Medulla oblongata (tissue), 1 donor: ENCODE measurements around the gene ADORA2A.

Source experiments
- DNase-seq: peaks from one replicate; pipeline ENCODE4 v3.0.0-alpha.2; 2015; ENCODE audit errors: extremely low spot score

The ADORA2A gene

DNA sequence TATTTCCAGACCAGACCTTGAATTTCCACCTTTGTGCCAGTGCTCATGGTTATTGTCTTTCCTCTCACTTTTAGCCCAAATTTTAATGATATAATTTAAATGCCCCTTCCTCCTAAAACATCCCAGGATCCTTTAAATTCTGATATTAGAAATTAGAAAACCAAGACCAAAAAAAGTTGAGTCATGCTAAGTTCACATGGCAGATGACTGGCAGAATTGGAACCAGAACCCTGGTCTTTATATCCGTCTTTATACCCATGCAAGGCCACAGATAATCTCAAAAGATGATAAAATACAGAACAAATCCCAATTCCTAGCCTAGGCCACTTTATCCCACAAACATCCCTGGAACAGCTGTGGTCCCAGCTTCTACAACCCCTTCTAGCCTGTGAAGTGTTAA, 26.5 kb downstream of the ADORA2A start:
- no peak for DNase-seq

DNA sequence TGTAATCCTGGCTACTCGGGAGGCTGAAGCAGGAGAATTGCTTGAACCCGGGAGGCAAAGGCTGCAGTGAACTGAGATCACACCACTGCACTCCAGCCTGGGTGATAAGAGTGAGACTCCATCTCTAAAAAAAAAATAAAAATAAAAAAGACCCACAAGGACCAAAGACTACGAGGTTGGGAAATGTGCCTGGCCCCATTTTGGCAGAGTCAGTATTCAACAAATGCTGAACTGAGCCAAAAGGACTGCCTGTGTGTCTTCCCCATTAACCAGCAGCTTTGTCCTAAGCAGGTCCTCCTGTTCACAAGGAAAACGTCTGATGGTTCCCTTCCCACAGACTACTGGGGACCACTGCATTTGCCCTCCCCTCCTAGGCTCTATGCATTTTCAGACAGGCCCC, 27.6 kb downstream of the ADORA2A start:
- no peak for DNase-seq

DNA sequence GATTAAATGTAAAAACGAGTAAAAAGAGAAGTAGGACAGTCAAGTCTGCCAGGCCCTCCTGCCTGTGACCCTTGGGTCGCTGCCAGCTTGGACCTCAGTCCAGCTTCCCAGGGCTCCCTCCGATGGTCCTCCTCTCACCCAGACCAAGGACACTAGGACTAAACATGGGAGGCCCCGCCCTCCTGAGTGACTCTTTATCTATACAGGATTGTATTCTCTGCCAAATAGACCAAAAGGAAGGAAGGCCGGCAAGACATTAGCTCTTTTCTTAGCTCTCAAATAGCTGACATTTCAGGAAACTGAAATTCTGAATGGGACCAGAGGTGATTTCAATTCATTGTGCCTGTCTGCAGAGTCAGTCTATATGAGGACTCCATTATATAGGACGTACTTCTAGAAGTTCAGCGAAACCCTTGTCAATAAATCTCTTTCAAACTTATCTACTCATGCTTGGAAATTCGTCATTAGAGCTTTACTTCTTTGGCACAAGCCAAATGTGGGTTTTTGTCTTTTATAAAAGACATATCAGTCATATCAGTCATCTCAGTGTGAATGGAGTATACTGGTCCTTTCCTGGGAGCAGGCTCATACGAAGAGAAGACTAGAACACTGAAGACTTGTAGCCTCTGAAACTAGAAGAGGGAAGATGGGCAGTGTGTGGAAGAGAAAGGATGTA, 28.5 kb downstream of the ADORA2A start:
- DNase-seq: no peak

DNA sequence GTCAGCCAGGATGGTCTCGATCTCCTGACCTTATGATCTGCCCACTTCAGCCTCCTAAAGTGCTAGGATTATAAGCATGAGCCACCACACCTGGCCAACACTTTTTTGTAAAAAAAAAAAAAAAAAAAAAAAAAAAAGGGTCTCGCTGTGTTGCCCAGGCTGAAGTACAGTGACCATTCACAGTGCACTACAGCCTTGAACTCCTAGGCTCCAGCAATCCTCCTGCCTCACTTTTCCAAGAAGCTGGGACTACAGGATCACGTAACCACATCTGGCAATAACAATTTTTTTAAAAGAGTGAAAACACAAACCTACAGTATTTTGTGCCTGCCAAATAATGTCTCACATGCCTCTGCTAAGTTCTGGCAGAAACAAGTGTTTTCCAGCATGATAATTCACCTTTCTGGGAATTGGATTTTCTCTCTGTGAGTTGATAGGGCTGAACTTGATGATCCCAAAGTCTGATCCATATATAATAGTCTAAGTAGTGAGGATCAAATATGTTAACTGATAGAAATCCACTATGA, 30.6 kb downstream of the ADORA2A start:
- no peak for DNase-seq

- DNase-seq: no peak
These were observed 32.5 kb downstream of the ADORA2A start for GRCh38 chr22:24459911-24460310.

DNA sequence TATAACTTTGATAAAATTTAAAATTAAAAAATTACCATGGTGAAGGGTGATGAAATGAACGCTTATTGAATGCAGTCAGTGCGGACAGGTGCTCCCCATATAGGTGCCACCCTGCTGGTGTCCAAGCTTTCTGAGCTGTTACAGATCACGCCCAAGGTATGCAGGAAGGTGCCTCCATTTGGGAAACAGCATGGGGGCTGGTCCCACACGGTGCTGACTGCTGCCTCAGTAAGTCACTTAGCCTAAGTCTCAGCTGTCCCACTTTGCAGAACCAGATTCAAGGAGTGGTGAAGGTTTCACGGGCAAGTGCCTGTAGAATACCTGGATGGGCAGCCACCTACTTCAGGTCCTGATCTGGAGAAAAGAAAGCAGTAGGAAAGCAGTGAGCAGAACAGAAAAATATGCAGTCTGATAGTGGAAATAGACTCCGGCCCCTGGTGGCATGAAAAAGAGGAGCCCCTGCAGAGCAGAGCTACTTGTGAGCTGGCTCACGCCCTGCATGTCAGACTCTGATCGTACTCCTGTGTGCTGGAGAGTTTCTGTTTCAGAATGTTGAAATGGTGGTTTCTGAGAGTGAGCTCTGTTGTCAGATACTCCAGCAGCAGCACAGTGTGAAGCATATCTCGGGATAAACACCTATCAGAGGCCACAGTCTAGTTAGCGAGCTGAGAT, 33.2 kb downstream of the ADORA2A start:
- no peak for DNase-seq

- DNase-seq: no peak
These were observed 35.8 kb downstream of the ADORA2A start for GRCh38 chr22:24463071-24463760.

- DNase-seq: no peak
These were observed 38.2 kb downstream of the ADORA2A start for GRCh38 chr22:24465566-24465965.

- no peak for DNase-seq
These were observed 38.6 kb downstream of the ADORA2A start for GRCh38 chr22:24465975-24466374.

DNA sequence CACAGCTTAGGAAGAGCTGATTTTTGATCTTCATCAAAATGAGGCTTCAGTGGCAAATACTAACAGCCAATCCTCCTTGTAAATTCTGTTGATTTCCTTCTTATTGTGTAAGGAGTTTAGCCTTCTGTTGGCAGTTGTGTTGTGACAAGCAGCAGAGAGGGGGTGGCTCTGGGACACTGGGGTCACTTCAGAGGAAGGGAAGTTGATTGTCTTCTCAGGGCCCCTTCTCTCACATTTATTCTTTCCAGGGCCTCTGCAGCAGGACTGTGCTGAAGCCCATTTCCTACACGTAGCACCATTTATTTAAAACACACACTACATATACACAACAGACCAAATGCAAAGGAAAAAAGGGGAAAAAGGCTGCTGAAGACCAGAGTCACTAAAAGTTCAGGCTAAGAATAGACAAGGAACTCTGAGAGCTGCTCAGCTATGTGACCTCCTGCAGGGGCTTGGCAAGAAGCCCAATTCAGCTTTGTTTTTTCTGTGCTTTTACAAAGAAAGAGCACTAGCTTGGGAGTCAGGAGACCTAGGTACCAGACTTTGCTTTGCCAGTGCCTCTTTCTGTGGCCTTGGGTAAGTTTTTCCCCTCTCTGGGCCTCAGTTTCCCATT, 39.4 kb downstream of the ADORA2A start:
- peak; percentile 64 for DNase-seq

- no peak for DNase-seq
These were observed 39.9 kb downstream of the ADORA2A start for GRCh38 chr22:24467340-24467739.

DNA sequence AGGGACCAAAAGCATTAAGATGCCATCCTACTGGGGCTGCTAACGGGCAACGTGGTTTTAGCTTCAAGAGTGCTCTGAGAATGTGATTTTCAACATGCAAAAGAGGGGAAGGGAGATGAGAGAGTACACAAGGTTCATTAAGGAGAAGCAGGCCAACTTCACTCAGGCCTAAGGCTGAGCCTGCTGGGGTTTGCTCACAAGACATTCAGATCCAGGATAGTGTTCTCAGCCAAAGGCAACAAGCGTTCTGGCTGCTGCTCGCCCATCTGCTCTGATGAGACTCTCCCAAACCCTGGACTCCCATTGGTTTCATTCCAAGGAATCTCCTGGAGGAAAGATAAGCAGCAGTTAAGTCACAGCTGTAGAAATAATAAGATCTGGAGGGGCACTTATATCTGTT, 44.2 kb downstream of the ADORA2A start:
- peak; percentile 21 for DNase-seq

DNA sequence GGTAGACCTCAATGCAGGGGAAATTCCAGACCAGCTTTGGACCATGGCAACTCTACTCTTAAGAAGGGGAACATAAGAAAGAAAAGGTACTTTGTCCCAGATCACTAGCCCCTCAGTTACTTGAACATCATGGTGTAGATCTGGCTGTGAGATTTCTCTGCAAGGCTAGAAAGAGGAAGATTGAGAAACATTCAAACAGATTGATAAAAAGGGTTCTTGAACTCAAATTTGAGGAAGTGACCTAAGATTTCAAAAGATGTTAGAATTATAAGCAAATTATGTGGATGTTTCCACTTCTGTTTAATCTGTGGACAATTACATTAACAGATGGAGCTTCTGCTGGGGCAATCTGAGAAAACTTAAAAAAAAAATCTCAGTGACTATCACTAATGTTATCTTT, 45.9 kb downstream of the ADORA2A start:
- no peak for DNase-seq

DNA sequence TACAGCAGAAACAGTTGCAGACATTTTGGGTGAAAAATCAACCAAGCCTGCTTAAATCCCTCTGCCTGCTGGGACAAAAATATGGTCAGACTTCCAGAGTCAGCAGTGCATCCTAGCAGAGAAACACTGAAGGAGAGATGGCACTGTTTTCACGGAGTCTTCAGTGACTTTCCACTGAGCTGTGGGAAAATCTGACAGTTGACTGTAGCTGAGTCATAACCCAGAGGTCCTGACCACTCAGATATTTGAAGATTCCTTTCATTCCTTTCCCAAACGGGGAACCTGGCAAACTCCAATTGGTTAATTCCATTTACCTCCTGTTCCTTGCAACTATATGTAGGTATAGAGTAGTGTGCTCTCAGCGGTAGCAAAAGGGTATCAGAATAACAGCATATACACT, 46.8 kb downstream of the ADORA2A start:
- DNase-seq: no peak

DNA sequence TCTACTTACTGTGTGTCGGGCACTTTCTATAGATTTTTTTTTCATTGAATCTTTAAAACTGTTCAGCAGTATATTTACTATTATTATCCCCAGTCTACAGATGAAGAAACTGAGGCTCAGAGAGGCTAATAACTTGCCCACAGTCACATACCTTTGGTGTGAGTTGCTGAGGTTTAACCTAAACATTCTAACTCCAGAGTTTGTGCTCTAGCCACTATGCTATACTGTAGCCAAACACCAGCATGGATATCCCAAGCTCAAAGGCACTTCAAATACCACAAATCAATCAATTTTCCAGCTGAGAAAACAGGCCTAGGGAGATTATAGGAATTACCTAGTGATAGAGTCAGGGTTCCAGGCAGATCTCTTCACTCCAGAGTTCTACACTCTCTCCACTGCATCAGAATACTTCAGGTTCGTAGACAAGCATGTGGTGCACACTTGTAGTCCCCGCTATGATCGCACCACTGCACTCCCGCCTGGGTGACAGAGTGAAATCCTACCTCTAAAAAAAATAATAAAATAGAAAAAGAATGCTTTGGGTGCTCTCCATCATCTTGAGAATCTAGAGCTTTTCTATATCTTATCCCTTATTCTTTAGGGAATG, 47.4 kb downstream of the ADORA2A start:
- no peak for DNase-seq

DNA sequence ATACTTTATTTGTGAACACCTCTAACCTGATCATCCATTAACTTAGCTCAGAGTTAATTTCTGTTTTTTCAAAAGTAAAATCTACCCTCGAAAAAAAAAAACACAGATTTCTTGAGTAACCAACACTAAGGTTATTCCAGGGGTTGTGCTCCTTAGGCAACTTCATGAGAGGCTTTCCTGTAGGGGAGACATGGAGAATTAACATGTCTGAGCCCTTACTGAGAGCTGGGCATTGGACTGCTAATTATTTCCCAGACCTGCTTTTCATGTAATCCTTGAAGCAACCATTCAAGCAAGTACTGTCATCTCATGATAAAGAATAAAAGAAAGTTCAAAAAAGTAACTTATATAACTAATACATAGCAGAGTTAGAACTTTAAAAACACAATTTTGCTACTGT, 54.2 kb downstream of the ADORA2A start:
- no peak for DNase-seq

DNA sequence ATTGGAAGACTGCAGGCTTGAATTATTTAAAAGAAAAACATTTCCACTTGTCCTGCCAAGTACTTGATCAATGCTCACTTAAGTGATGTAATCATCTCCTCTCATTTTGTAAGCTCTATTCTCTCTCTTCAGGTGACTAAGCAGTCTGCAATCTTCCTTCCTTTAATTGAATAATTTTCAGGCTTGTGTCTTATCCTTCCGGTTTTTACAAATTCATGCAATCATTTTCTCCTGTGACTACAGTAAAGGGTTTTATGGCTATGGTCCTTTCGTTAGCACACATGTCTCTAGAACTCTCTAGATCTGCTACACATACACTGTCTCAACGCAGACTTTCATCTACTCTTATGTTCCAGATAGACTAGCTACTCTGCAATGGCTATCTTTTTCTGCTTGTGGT, 55.2 kb downstream of the ADORA2A start:
- no peak for DNase-seq

DNA sequence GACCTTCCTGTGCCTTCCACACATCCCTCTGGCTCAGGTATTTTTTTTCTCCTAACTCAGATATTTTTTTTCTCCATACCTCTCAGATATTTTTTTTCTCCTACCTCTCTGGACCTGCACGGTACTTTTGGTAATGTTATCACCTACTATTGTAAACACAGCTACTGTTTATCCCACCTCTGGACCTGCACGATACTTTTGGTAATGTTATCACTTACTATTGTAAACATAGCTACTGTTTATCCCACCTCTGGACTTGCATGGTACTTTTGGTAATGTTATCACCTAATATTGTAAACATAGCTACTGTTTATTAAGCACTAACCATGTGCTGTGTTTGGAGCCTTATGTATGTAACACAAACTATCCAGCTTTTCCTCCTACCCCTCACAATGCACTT, 55.6 kb downstream of the ADORA2A start:
- DNase-seq: no peak

DNA sequence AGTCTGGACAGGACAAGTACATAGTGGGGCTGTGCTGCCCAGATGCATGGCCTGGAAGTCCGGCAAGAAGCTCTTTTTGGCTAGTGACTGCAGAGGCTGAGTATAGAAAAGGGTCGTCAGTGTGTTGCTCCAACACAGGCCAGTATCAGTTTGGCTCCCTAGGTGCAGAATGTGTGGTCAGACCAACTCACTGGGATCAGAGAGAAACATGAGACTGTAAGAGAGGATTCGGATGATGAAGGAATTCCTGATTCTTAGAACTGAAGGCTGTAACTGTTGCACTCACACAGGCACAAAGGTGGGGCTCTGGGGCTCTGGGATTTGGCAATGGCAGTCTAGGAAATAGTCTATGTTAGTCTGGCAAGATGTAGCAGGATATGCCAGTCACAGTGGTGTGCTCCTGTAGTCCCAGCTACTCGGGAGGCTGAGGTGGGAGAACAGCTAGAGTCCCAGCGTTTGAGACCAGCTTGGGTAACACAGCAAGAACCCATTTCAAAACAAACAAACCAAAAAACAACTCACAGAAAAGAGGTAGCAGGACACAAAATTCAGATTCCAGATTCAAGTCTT, 56.7 kb downstream of the ADORA2A start:
- no peak for DNase-seq

DNA sequence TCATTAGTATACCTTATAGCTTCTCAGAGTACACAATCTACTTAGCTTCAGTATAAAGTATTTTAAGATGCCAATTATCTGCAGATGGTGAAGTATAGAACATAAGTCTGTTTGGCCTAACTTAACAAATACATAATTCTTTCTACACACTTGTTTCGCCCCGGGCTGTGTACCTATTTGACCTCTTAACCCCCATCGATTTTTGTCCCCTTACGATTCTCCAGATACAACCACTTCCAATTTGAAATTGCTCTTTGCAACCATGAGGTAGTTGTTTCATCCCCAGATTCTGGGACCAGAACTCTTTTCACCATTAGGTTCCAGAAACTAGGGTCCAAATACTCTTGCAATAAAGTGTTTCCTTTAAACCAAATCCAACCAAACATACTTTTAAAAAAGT, 57.8 kb downstream of the ADORA2A start:
- DNase-seq: no peak

DNA sequence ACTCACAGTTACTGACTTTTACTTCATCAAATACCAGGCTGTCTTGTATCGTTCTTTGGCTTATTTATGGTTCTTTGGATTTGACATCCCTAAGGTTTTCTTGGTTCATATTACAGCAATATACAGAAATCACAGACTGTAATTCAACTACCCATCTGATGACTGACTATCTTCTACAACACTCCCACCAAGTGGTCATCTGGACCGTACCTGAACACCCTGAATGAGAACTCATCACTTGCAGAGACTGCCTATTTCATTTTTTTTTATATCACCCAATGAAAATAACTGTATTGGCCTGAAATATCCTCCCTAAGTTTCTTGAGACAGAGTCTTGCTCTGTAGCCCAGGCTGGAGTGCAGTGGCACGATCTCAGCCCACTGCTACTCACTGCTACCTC, 58.2 kb downstream of the ADORA2A start:
- no peak for DNase-seq

- DNase-seq: no peak
These were observed 59.1 kb downstream of the ADORA2A start for GRCh38 chr22:24486501-24486921.
